ENCODE results near the gene AGPAT3. TPM values are rescaled to one million over a fixed set of nuclear protein-coding genes. Genes with fewer than 3 reads are reported as not detected.

AGPAT3 gene
- polyA plus RNA-seq, 6 donors from 2014 or later, result 6.4 to 11.9 (median 8.1) TPM

DNA sequence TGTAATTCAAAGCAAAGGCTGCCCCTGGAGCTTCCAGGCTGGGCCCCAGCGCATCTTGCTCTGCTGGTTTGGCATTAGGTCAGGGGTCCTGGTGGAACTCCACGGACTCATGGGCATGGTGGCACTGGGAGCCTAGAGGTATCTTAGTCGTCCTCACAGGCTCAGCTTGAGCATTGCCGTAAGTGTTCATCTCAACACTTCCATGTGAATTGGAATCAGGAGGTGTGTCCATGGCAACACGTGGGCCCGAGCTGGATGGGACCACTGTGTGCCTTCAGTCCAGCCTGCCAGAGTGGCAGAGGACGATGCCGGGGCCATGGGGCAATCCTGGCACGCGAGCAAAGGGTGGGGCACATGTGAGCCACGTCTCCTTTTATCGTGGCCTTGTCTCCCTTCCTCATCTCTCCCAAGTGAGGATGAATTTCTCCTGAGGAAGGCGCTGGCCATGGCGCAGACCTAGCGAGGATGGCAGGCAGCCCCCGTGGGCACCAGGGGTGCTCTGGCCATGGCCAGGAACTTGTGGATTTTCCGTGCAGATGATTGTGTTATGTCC, 47.0 kb downstream of the AGPAT3 start:
- no peak for ATAC-seq (ENCODE audit: low read depth in 2 of 2)
- Mint-ChIP-seq H3K27me3 (no peaks in the 10 kb centered on the region), H3K27ac (no peak overlapping the region), H3K9me3 (peaks cover 2 to 12% (median 8%) of the 10 kb centered on the region in 7 donors), H3K4me3 (no peak overlapping the region), H3K4me1 (peaks cover 25 to 35% (median 33%) of the 10 kb centered on the region in 3 donors), H3K36me3 (peaks cover 8 to 10% of the 10 kb centered on the region in 2 donors)
- DNase-seq, result no peak

DNA sequence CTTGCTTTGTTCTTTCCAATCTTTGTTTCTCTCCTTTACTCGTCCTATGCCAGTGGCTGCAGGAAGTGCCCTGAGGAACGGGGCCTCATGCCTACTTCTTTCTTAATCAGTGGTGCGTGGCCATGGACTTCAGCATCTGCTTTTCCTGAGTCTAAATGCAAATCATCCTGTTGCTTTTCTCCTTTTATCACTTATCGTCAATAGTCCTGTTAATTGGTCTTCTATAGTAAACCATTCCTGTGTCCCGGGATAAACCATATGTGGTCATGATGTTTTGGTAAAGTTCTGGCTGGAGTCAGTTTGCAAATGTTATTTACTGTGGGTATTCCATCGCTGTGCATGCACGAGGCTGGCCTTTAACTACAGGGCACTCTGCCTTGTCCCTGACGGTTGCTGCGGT, 47.5 kb downstream of the AGPAT3 start:
- H3K4me1 Mint-ChIP-seq, result peaks cover 30 to 40% (median 38%) of the 10 kb centered on the region in 3 donors
- DNase-seq, result no peak

GRCh38 chr21:43912910-43913309, 47.9 kb downstream of the AGPAT3 start:
- DNase-seq (no peak), ATAC-seq (ENCODE audit: low read depth in 2 of 2) (no peak)
- Mint-ChIP-seq H3K9me3 (peaks cover 2 to 12% (median 8%) of the 10 kb centered on the region in 7 donors), H3K4me1 (peaks cover 31 to 42% (median 42%) of the 10 kb centered on the region in 3 donors), H3K27me3 (no peaks in the 10 kb centered on the region), H3K27ac (peak overlapping the region in 1 of 6 donors; percentile 1), H3K4me3 (no peak overlapping the region), H3K36me3 (peaks cover 8 to 10% of the 10 kb centered on the region in 2 donors)

More for the DNA sequence above, 47.5 kb downstream of the AGPAT3 start:
- Mint-ChIP-seq H3K36me3 (peaks cover 8 to 10% of the 10 kb centered on the region in 2 donors), H3K27me3 (no peaks in the 10 kb centered on the region), H3K9me3 (peaks cover 2 to 12% (median 8%) of the 10 kb centered on the region in 7 donors), H3K27ac (peak overlapping the region in 1 of 6 donors; percentile 1), H3K4me3 (peak overlapping the region in 1 of 8 donors; percentile 23)
- ATAC-seq (ENCODE audit: low read depth in 2 of 2), result no peak

- H3K4me3 Mint-ChIP-seq, result no peak overlapping the region
- H3K27ac Mint-ChIP-seq, result peak overlapping the region in 1 of 6 donors; percentile 15
- H3K27me3 Mint-ChIP-seq, result no peaks in the 10 kb centered on the region
- ATAC-seq (ENCODE audit: low read depth in 2 of 2), result no peak
- H3K9me3 Mint-ChIP-seq, result peaks cover 2 to 12% (median 8%) of the 10 kb centered on the region in 7 donors
- peaks cover 8 to 10% of the 10 kb centered on the region in 2 donors for H3K36me3 Mint-ChIP-seq
- no peak for DNase-seq
- H3K4me1 Mint-ChIP-seq, result peaks cover 38 to 52% (median 50%) of the 10 kb centered on the region in 3 donors
These were observed 48.9 kb downstream of the AGPAT3 start for GRCh38 chr21:43913928-43914327.

GRCh38 chr21:43916076-43916475, 51.1 kb downstream of the AGPAT3 start:
- Mint-ChIP-seq H3K4me1 (peaks cover 42 to 65% (median 65%) of the 10 kb centered on the region in 3 donors), H3K27ac (peak overlapping the region in 2 of 6 donors; percentile 87 to 92)
- ATAC-seq (ENCODE audit: low read depth in 2 of 2), result no peak

DNA sequence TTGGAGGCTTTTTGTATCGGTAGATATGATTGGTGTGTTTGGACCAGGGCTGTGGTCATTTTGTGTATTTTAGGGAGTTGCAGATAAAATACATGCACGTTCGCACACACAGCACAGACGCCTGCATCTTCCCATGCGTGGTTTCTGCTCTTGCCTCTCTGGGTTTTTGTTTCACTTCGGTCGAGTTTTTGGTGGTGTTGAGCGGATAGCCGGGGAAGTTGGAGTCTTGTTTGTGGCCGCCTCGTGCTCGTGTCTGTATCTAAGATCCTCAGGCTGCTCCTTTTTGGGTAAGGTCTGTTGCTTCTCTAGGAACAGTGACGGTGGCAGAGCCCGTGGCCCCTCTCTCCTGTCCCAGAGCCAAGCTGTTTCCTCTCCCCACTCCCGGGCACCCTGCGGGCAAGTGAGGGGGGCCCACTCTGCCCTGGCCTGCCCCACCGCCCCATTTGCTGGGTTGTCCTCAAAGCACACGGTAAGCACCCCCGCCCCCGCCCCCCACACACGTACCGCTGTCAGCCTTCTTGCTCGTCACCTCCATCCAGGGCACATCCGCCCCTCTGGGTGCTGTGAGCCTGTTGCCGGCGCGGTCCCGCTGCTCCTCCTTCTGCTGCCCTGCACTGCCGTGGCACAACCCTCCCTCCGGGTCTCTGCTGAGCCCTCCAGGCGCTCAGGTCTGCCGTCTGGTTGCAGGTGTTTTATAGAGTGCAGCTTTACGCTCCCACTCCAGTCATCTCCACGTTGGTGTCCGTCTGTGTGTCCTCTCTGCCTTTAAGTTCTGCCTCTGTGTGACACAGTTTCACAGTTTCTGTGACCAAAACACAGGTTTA, 51.9 kb downstream of the AGPAT3 start:
- Mint-ChIP-seq H3K4me3 (peak overlapping the region; percentile 80 to 96 (median 90)), H3K27ac (peak overlapping the region; percentile 67 to 95 (median 90)), H3K9me3 (peaks cover 2 to 12% (median 8%) of the 10 kb centered on the region in 7 donors), H3K27me3 (no peaks in the 10 kb centered on the region), H3K36me3 (peaks cover 7 to 8% of the 10 kb centered on the region in 2 donors), H3K4me1 (peaks cover 42 to 70% (median 66%) of the 10 kb centered on the region in 3 donors)
- ATAC-seq (ENCODE audit: low read depth in 2 of 2), result peak; percentile 82 to 84
- peak; percentile 44 for DNase-seq

More at GRCh38 chr21:43916076-43916475, 51.1 kb downstream of the AGPAT3 start:
- no peak for DNase-seq
- Mint-ChIP-seq H3K36me3 (peaks cover 8 to 9% of the 10 kb centered on the region in 2 donors), H3K9me3 (peaks cover 2 to 12% (median 8%) of the 10 kb centered on the region in 7 donors), H3K4me3 (peak overlapping the region; percentile 80 to 96 (median 90)), H3K27me3 (no peaks in the 10 kb centered on the region)

- Mint-ChIP-seq H3K4me1 (peaks cover 40 to 65% (median 65%) of the 10 kb centered on the region in 3 donors), H3K9me3 (peaks cover 0 to 5% (median 2%) of the 10 kb centered on the region in 7 donors), H3K4me3 (peak overlapping the region; percentile 80 to 96 (median 90)), H3K27me3 (no peaks in the 10 kb centered on the region), H3K36me3 (peaks cover under 1% of the 10 kb centered on the region in 2 donors), H3K27ac (peak overlapping the region in 4 of 6 donors; percentile 67 to 94 (median 88))
- ATAC-seq (ENCODE audit: low read depth in 2 of 2) (no peak), DNase-seq (no peak)
These were observed 52.7 kb downstream of the AGPAT3 start for GRCh38 chr21:43917515-43918384.

DNA sequence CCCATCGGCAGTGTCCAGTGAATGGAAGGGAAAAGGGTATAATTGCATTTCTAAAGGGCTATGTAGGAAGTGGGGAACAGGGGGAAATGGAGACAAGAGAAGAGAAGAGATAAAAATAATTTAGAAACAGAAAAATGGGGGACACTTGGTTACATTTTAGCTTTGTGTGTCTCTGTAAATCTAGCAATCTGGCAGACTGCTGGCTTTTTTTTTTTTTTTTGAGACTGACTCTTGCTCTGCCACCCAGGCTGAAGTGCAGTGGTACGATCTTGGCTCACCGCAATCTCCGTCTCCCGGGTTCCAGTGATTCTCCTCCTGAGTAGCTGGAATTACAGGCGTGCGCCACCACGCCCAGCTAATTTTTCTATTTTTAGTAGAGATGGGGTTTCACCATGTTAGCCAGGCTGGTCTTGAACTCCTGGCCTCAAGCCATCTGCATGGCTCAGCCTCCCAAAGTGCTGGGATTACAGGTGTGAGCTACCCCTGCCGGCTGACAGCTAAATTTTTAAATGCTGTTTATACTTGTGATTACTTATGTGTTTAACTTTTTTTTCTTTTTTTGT, 53.4 kb downstream of the AGPAT3 start:
- no peak for DNase-seq

DNA sequence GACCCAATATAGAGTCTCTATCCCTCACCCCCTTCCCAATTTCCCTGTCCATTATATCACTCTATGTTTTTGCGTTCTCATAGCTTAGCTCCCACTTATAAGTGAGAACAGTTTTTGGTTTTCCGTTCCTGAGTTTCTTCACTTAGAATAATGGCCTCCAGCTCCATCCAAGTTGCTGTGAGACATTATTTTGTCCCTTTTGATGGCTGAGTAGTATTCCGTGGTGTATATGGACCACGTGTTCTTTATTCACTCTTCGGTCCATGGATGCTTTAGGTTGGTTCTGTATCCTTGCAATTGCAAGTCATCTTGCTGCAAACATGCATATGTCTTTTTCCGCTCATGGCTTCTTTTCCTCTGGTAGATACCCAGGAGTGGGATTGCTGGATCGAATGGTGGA, 54.3 kb downstream of the AGPAT3 start:
- Mint-ChIP-seq H3K9me3 (no peaks in the 10 kb centered on the region), H3K4me3 (peak overlapping the region in 4 of 8 donors; percentile 0 to 71 (median 38)), H3K4me1 (peaks cover 44 to 70% (median 64%) of the 10 kb centered on the region in 3 donors), H3K36me3 (no peaks in the 10 kb centered on the region), H3K27ac (peak overlapping the region in 4 of 6 donors; percentile 27 to 80 (median 54)), H3K27me3 (no peaks in the 10 kb centered on the region)
- DNase-seq (no peak), ATAC-seq (ENCODE audit: low read depth in 2 of 2) (no peak)

More for the DNA sequence above, 53.4 kb downstream of the AGPAT3 start:
- Mint-ChIP-seq H3K9me3 (peaks cover 0 to 4% (median 0%) of the 10 kb centered on the region in 7 donors), H3K27me3 (no peaks in the 10 kb centered on the region), H3K4me1 (peaks cover 40 to 71% (median 64%) of the 10 kb centered on the region in 3 donors), H3K27ac (peak overlapping the region in 4 of 6 donors; percentile 27 to 90 (median 56)), H3K4me3 (peak overlapping the region in 5 of 8 donors; percentile 13 to 77 (median 48)), H3K36me3 (no peaks in the 10 kb centered on the region)
- ATAC-seq (ENCODE audit: low read depth in 2 of 2), result no peak

DNA sequence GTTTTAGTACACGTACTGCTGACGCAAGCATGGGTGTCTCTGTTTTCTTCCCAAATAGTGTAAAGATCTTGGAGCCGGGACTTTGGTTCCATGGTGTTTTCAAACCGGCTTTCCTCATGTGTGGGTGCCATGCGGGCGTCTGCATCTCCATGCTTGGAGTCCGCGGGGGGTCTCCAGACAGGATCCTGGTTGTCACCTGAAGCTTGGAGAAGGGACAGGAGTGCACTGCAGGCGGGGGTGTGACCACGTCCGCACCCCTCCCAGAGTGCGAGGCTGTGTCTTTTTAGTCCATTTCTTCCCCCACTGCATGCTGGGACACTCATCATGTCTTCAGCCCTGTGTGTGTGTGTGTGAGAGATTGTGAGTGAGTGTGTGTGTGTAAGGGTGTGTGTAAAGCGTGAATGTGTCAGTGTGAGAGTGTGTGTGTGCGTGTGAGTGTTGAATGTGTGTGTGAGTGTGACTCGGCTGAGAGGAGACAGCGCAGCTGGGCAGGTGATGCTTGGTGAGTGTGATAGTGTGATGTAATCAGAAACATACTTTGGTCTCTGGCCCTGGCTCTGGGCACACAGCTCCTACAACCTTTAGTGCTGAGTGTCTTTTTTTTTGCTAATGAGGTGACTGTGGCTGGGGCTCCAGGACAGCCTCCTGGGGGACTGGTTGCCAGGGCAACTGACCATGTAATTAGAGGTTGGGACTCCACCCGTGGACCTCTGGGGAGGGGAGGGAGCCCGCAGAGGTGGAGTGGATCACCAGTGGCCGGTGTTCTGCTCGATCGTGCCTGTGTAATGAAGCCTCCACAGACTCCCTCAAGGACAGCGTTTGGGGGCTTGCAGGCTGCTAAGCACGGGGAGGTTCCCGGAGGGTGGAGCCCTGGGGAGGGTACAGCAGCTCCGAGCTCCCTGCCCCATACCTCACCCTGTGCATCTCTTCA, 55.1 kb downstream of the AGPAT3 start:
- Mint-ChIP-seq H3K4me3 (peak overlapping the region in 3 of 8 donors; percentile 21 to 68 (median 44)), H3K27me3 (no peaks in the 10 kb centered on the region), H3K36me3 (no peaks in the 10 kb centered on the region), H3K4me1 (peaks cover 44 to 70% (median 64%) of the 10 kb centered on the region in 3 donors), H3K27ac (peak overlapping the region in 1 of 6 donors; percentile 88), H3K9me3 (no peaks in the 10 kb centered on the region)
- ATAC-seq (ENCODE audit: low read depth in 2 of 2) (peak; percentile 50 to 52), DNase-seq (no peak)

GRCh38 chr21:43921571-43921978, 56.6 kb downstream of the AGPAT3 start:
- DNase-seq (no peak), ATAC-seq (ENCODE audit: low read depth in 2 of 2) (no peak)
- H3K4me3 Mint-ChIP-seq, result peak overlapping the region in 2 of 8 donors; percentile 26 to 41
- no peaks in the 10 kb centered on the region for H3K27me3 Mint-ChIP-seq
- peaks cover 38 to 64% (median 55%) of the 10 kb centered on the region in 3 donors for H3K4me1 Mint-ChIP-seq
- no peaks in the 10 kb centered on the region for H3K36me3 Mint-ChIP-seq
- no peaks in the 10 kb centered on the region for H3K9me3 Mint-ChIP-seq
- H3K27ac Mint-ChIP-seq, result peak overlapping the region; percentile 15 to 93 (median 40)
